HCT116 (cell line): ENCODE measurements around the gene NT5E.

Experiments
- CBX3 ChIP-seq: IDR thresholded peaks from 2 replicates; pipeline ENCODE4 v1.6.1; 2012; ENCODE audit warnings: low read depth
- POLR2A ChIP-seq: IDR thresholded peaks from 2 replicates; pipeline ENCODE4 v1.7.0; 2011; ENCODE audit warnings: borderline replicate concordance; ENCODE audit not compliant: insufficient read depth, insufficient read length; ENCODE audit errors: extremely low read depth
- POLR2AphosphoS5 ChIP-seq: IDR thresholded peaks from 2 replicates; pipeline ENCODE4 v1.6.1; 2011; ENCODE audit warnings: mild to moderate bottlenecking, low read depth, low read length, moderate library complexity
- TCF7L2 ChIP-seq: IDR thresholded peaks from 2 replicates; pipeline ENCODE4 v1.7.0; 2011; ENCODE audit warnings: borderline replicate concordance, inconsistent platforms; ENCODE audit not compliant: insufficient read depth, insufficient read length; ENCODE audit errors: extremely low read depth
- YY1 ChIP-seq: IDR thresholded peaks from 2 replicates; pipeline ENCODE4 v1.6.1; 2011; ENCODE audit warnings: low read length, low read depth, moderate library complexity, mild to moderate bottlenecking; ENCODE audit not compliant: insufficient replicate concordance; ENCODE audit errors: extremely low read depth
- ZBTB33 ChIP-seq: IDR thresholded peaks from 2 replicates; pipeline ENCODE4 v1.6.1; 2011; ENCODE audit warnings: mild to moderate bottlenecking, low read length, moderate library complexity; ENCODE audit not compliant: insufficient replicate concordance; ENCODE audit errors: extremely low read depth
- ZNF274 ChIP-seq: fragments of 200-500 bp; sonication (Bioruptor generic); IDR thresholded peaks from 2 replicates; pipeline ENCODE4 v1.6.1; 2014; ENCODE audit warnings: mild to moderate bottlenecking, low read depth, low read length, inconsistent platforms
- TF ChIP-seq, protein P1 (sequence below), 3 experiments: fragments of 200-600 bp in 1 of 3; sonication (generic) in 1 of 3; IDR thresholded peaks in 2 of 3; conservative IDR thresholded peaks in 1 of 3; 2 replicates each; pipeline ENCODE4 v1.5.1; 2012 to 2017; ENCODE audit warnings: low read depth in 2 of 3, low read length in 2 of 3, antibody characterized with exemption in 1 of 3, borderline replicate concordance in 1 of 3, control low read depth in 1 of 3, mild to moderate bottlenecking in 1 of 3, mixed read lengths in 1 of 3, mixed run types in 1 of 3, moderate library complexity in 1 of 3; ENCODE audit not compliant: insufficient read depth in 1 of 3

DNA sequence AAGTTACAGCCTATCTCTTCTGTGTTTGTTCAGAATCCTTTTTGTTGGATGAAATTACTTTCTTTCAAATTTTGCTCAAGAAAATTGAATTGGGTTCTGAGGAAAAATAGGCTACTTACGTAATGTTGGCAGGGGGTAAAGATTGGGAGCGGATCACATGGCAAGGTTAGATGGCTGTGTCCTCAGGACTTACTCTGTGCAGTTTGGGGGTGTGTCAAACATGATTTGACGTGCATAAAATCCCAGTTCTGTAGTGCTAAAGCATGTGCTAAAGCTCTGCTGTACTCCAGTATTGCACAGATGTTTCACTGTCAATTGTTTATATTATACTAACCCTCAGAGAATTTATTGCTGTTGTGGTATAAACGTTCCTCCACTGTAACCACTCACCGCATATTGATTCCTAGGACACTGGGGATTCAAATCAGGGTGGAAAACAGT is 2.6 kb downstream of the NT5E start:
- TF ChIP-seq, protein P1, sequence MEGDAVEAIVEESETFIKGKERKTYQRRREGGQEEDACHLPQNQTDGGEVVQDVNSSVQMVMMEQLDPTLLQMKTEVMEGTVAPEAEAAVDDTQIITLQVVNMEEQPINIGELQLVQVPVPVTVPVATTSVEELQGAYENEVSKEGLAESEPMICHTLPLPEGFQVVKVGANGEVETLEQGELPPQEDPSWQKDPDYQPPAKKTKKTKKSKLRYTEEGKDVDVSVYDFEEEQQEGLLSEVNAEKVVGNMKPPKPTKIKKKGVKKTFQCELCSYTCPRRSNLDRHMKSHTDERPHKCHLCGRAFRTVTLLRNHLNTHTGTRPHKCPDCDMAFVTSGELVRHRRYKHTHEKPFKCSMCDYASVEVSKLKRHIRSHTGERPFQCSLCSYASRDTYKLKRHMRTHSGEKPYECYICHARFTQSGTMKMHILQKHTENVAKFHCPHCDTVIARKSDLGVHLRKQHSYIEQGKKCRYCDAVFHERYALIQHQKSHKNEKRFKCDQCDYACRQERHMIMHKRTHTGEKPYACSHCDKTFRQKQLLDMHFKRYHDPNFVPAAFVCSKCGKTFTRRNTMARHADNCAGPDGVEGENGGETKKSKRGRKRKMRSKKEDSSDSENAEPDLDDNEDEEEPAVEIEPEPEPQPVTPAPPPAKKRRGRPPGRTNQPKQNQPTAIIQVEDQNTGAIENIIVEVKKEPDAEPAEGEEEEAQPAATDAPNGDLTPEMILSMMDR (IDR thresholded peaks at IDR 0.05 in 2 of 3, conservative IDR thresholded peaks at IDR 0.05 in 1 of 3; ENCODE audit: borderline replicate concordance in 1 of 3, insufficient read depth in 1 of 3, low read depth in 2 of 3, low read length in 2 of 3), result no peak
- TF ChIP-seq ZNF274 (no peak), ZBTB33 (no peak), POLR2A (no peak), POLR2AphosphoS5 (no peak; the same call in 1 of the 2 replicates), TCF7L2 (no peak), YY1 (no peak), CBX3 (no peak)
